ENCODE data around the gene NSDHL. TPM values are rescaled to one million over a fixed set of nuclear protein-coding genes. Genes with fewer than 3 reads are reported as not detected.
A peak's percentile ranks its signal among the peaks of the same experiment; 100 is the strongest.

The NSDHL gene
- total and polyA plus RNA-seq, 2 experiments from 2014 or later: 11.2 to 25.2 TPM

- WGBS, 2 experiments (ENCODE audit: low coverage in 1 of 2, low lambda C conversion rate in 2 of 2, missing lambda C conversion rate in 2 of 2): 87 to 100% methylated on average over 1 to 7 of the region's 7 CpGs
- TF ChIP-seq EZH2 (IDR thresholded peaks at IDR 0.05; ENCODE audit: insufficient read depth, poor library complexity, severe bottlenecking) (no peak), EZH2phosphoT487 (IDR thresholded peaks at IDR 0.05; ENCODE audit: insufficient read depth, low read depth) (no peak)
- H3K27ac ChIP-seq: no peak overlapping the region
- H3K9me3 ChIP-seq (ENCODE audit: low read depth): no peaks in the 10 kb centered on the region
- H3K4me2 ChIP-seq (ENCODE audit: unreplicated experiment): no peak overlapping the region
- H3K79me2 ChIP-seq (ENCODE audit: insufficient read depth): no peaks in the 10 kb centered on the region
- in situ Hi-C loops (cut with MboI): no loop called here
- no peak overlapping the region for H3K9ac ChIP-seq
- H3K9me2 ChIP-seq (ENCODE audit: insufficient read depth): no peaks in the 10 kb centered on the region
- DNase-seq: no peak
- H3K36me3 ChIP-seq (ENCODE audit: low read depth): no peaks in the 10 kb centered on the region
- H3K4me3 ChIP-seq: no peak overlapping the region
- no peak overlapping the region for H2AFZ ChIP-seq
- no peaks in the 10 kb centered on the region for H4K20me1 ChIP-seq (ENCODE audit: insufficient read depth)
- no peaks in the 10 kb centered on the region for H3F3A ChIP-seq (ENCODE audit: insufficient read depth)
- no peaks in the 10 kb centered on the region for H3K4me1 ChIP-seq (ENCODE audit: insufficient read depth)
- no peaks in the 10 kb centered on the region for H3K27me3 ChIP-seq (replicated peaks; ENCODE audit: insufficient read depth)
Observed at GRCh38 chrX:152912641-152913040, 81.8 kb downstream of the NSDHL start.

- Histone ChIP-seq H3K4me3 (no peak overlapping the region), H3K4me2 (ENCODE audit: unreplicated experiment) (no peak overlapping the region), H4K20me1 (ENCODE audit: insufficient read depth) (no peaks in the 10 kb centered on the region), H3K79me2 (ENCODE audit: insufficient read depth) (no peaks in the 10 kb centered on the region), H3F3A (ENCODE audit: insufficient read depth) (no peaks in the 10 kb centered on the region), H3K27me3 (replicated peaks; ENCODE audit: insufficient read depth) (no peaks in the 10 kb centered on the region), H2AFZ (no peak overlapping the region), H3K4me1 (ENCODE audit: insufficient read depth) (no peaks in the 10 kb centered on the region), H3K9me2 (ENCODE audit: insufficient read depth) (no peaks in the 10 kb centered on the region), H3K36me3 (ENCODE audit: low read depth) (no peaks in the 10 kb centered on the region), H3K9me3 (ENCODE audit: low read depth) (no peaks in the 10 kb centered on the region), H3K27ac (no peak overlapping the region), H3K9ac (no peak overlapping the region)
- in situ Hi-C loops (cut with MboI): no loop called here
- WGBS, 2 experiments (ENCODE audit: low coverage in 1 of 2, low lambda C conversion rate in 2 of 2, missing lambda C conversion rate in 2 of 2): 84 to 88% methylated on average over 5 to 6 of the region's 10 CpGs
- TF ChIP-seq EZH2phosphoT487 (IDR thresholded peaks at IDR 0.05; ENCODE audit: insufficient read depth, low read depth) (no peak), EZH2 (IDR thresholded peaks at IDR 0.05; ENCODE audit: insufficient read depth, poor library complexity, severe bottlenecking) (no peak)
- no peak for DNase-seq
Observed at GRCh38 chrX:152913346-152913745, 82.5 kb downstream of the NSDHL start.

- Histone ChIP-seq H3K79me2 (ENCODE audit: insufficient read depth) (no peaks in the 10 kb centered on the region), H3F3A (ENCODE audit: insufficient read depth) (no peaks in the 10 kb centered on the region), H3K27ac (no peak overlapping the region), H3K9me3 (ENCODE audit: low read depth) (no peaks in the 10 kb centered on the region), H3K4me3 (no peak overlapping the region), H3K36me3 (ENCODE audit: low read depth) (no peaks in the 10 kb centered on the region), H3K9me2 (ENCODE audit: insufficient read depth) (no peaks in the 10 kb centered on the region), H3K4me2 (ENCODE audit: unreplicated experiment) (no peak overlapping the region), H3K27me3 (replicated peaks; ENCODE audit: insufficient read depth) (no peaks in the 10 kb centered on the region), H2AFZ (no peak overlapping the region), H4K20me1 (ENCODE audit: insufficient read depth) (no peaks in the 10 kb centered on the region), H3K9ac (no peak overlapping the region), H3K4me1 (ENCODE audit: insufficient read depth) (no peaks in the 10 kb centered on the region)
- WGBS, 2 experiments (ENCODE audit: low coverage in 1 of 2, low lambda C conversion rate in 2 of 2, missing lambda C conversion rate in 2 of 2): 85 to 90% methylated on average over 3 to 5 of the region's 6 CpGs
- TF ChIP-seq EZH2 (IDR thresholded peaks at IDR 0.05; ENCODE audit: insufficient read depth, poor library complexity, severe bottlenecking) (no peak), EZH2phosphoT487 (IDR thresholded peaks at IDR 0.05; ENCODE audit: insufficient read depth, low read depth) (no peak)
- no peak for DNase-seq
- in situ Hi-C loops (cut with MboI): no loop called here
Observed at GRCh38 chrX:152913910-152914309, 83.0 kb downstream of the NSDHL start.

GRCh38 chrX:152915541-152916241, 84.8 kb downstream of the NSDHL start:
- Histone ChIP-seq H2AFZ (no peak overlapping the region), H3K36me3 (ENCODE audit: low read depth) (no peaks in the 10 kb centered on the region), H3K4me2 (ENCODE audit: unreplicated experiment) (no peak overlapping the region), H3K9me2 (ENCODE audit: insufficient read depth) (no peaks in the 10 kb centered on the region), H3K27me3 (replicated peaks; ENCODE audit: insufficient read depth) (no peaks in the 10 kb centered on the region), H3K9ac (peak overlapping the region; percentile 5; the same call in 1 of the 2 replicates), H3F3A (ENCODE audit: insufficient read depth) (no peaks in the 10 kb centered on the region), H3K9me3 (ENCODE audit: low read depth) (no peaks in the 10 kb centered on the region), H4K20me1 (ENCODE audit: insufficient read depth) (no peaks in the 10 kb centered on the region), H3K4me3 (no peak overlapping the region), H3K27ac (no peak overlapping the region), H3K4me1 (ENCODE audit: insufficient read depth) (no peaks in the 10 kb centered on the region), H3K79me2 (ENCODE audit: insufficient read depth) (no peaks in the 10 kb centered on the region)
- no peak for TF ChIP-seq EZH2 (IDR thresholded peaks at IDR 0.05; ENCODE audit: insufficient read depth, poor library complexity, severe bottlenecking)
- TF ChIP-seq EZH2phosphoT487 (IDR thresholded peaks at IDR 0.05; ENCODE audit: insufficient read depth, low read depth): no peak
- WGBS, 2 experiments (ENCODE audit: low coverage in 1 of 2, low lambda C conversion rate in 2 of 2, missing lambda C conversion rate in 2 of 2): 14 to 24% methylated on average over 8 to 10 of the region's 13 CpGs
- DNase-seq: peak; percentile 65
- in situ Hi-C loops (cut with MboI): no loop called here
